HK-2 (cell line): ENCODE data around the gene STIM2.
"Not testable (repeated sequence)": the region's sequence is repeated elsewhere in the genome, so short reads cannot be mapped to it uniquely, and the experiment has no call there.

Source experiments
- DNase-seq: peaks from one replicate; pipeline ENCODE4 v3.0.0-alpha.2; 2018; ENCODE audit not compliant: unreplicated experiment

The STIM2 gene

DNA sequence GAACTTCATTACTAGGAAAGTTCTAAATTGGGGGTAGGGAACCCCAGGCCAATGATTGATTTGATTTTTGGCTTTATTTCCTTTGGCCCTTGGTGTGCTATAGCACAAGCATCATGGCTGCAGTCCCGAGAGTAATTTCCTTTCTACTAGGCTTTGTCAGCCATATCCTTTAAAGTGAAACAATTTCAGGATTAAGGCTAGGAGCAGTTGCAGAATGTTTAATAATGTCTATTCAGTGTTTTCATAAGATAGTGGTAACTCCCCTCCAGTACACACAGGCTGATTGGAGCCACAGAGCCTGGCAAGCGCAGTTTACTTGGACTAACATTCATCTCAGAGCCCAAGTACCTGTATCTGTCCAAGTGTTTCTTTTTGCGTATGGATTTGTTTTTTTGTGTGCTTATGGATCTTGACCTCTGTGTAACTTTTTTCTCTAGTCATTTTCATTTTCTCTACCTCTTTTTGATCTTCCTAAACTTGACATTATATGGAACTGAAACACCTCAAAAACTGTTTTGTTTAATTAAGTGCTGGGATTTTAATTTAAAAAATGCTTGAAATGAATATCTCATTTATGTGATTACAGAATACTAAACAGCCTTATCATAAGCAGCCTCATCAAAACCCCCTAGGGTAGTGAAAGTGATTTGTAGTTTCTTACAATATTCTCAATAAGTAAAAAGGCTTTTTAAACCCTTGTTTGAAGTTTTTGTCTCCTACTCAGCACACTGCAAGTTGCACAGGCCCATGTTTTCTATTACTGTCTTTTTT lies 7.5 kb downstream of the STIM2 start:
- DNase-seq: no peak

DNA sequence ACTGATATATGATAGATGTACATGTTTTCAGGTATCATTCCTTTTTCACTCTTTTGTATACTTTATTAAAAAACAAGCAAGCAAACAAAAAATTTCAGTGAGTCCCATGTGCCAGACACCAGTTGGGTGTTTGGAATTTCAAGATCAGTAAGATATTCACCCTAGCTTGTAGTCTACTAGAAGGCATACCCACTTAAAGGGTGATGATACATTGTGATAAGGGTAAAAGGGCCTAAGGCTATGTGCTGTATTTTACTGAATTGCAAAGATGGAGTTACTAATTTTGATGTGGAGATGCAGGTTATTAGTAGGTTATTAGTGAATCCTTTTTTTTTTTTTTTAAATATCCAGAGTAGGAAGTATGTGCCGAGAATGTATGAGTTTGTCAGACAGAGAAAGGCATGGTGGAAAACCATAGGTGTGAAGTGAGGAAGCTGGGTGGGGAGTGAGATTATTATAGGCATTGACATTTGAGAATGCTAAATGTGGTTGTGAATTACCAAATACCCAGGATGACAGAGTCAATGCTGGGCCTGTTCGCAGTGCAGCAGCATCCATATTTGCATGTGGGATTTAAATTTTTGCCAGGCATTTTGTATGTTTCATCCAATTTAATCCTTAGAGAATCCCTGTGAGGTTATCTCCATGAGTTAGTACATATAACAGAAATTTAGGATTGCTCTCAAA lies 10.1 kb downstream of the STIM2 start:
- DNase-seq: no peak

DNA sequence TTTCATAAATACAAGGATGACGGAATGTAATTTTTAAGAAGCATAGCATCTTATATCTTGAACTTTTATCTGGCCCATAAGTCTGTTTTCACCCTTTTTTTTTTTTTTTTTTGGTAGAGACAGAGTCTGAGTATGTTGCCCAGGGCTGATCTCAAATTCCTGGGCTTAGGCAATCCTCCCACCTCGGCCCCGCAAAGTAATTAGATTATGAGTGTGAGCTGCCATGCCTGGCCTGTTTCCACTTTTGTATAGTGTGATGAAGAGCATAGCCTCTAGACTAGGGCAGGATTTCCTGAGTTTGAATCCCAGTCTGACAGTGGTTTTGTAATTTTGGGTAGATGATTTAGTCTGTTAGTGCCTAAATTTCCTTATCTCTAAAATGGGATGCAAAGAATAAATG lies 11.0 kb downstream of the STIM2 start:
- no peak for DNase-seq

DNA sequence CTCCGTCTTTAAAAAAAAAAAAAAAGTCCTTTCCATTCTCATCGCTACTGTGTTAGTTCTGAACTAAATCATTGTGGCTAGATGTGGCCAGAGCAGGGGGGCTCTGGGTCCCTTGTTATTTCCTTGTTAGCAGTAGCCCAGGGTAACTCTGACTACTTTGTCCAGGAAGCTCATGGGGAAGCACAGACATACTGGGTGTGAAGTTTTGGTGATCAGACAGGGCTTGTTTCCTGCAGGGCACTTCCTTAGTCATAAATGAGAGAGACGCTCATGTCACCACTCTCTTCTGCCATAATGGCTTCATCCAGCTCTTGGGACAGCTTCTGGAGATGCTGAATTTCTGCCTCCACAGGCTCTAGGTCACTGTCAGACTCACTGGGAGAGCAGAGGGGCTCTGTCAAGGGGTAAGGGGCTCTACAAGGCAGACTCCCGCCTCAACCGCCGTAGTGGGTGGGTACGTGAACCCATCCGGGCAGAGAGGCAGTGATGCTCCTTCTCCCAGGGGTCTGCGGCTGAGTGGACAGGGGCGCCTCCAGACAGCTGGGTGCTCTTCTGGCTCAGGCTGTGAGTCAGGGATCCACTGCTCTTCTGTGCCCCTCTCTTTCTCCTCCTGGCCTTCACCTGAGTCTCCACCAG lies 12.9 kb downstream of the STIM2 start:
- DNase-seq: no peak

DNA sequence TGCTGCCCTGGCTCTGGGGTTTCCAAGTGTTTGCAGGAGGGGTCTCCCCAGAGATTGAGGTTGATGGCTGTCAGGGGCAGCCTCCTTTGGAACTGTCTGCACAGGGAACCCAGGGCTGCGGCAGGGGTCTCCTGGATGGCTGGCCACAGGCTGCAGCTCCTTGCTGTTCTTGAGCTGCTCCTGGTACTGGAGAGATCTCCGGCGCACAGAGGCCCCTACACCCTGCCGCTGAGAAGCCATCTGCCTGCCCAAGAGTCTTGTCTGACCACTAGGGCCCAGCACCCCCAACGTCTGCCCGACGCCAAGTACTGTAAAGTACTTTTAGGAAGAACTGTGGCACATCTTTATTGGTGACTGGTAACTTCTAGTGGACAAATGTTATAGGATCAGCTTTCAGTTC lies 13.5 kb downstream of the STIM2 start:
- DNase-seq: no peak

DNA sequence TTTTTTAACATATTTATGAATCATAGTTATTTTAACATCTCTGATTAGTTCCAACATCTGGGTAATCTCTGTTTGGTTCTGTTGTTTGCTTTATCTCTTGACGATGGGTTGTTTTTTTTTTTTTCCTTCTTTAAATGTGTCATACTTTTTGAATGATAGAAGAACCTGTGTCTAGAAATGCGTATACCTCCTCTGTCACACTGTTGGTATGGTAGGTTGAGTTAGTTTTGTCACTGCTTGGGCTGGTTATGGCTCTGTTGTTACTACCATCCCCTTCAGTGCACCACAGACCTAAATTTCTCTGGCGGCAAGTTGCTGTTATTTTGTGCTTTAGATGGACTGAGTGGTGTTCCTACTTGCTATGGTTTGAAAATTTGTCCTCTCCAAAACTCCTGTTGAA lies 16.8 kb downstream of the STIM2 start:
- DNase-seq: no peak

DNA sequence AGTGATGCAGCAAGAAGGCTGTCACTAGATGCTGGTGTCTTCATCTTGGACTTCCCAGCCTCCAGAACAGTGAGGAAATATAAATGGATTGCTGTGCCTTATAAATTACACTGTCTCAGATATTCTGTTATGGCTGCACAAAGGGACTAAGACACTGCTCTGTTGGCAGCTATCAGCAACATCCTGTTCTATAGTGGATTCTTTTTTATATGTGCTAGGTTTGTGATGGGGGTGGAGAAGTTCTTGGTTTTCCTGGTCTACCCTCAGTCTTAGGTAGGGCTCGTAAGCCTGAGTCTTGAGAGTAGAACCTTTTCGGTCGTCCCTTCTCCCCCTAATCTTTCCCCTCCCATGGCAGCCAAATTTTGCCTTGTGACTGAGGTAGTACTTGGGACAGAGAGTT lies 17.3 kb downstream of the STIM2 start:
- no peak for DNase-seq

DNA sequence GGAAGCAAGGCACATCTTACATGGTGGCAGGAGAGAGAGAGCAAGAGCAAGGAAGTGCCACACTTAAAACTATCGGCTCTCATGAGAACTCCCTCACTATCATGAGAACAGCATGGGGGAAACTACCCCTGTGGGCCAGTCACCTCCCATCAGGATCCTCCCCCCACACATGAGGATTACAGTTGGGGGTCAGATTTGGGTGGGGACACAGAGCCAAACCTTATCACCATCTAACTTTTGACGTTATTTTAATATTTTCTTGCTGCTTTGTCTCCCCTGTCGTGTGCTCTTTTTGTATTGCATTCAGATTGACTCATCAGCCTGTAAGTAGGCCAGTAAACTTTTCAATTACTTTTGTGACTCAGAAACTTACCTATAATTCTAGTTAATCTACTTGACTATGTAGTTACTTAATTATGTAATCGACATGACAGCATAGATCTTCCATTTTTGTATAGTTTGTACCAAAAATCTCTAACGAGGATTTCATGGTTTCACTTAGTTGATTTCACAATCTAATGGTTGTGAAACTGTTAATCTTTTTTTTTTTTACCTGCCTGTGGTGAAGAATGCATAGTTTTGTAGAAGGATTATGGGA lies 18.3 kb downstream of the STIM2 start:
- DNase-seq: no peak

DNA sequence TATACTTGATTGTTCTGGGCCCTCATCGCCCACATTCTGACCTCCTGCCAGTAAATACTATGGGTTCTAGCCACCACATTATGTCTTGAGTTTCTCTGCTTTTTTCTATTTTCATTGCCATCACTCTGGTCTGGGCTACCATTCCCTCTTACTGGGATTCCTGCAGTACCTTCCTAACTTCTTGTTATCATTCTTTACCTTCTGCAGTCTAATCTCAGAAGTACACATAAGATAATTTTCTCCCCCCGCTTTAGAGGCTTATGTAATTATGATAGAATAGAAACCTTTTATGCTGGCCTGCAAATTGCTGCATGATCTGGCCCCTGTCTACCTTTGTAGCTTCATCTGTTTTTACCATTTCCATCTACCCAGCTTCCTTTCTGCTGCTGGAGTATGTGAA lies 19.2 kb downstream of the STIM2 start:
- no peak for DNase-seq

DNA sequence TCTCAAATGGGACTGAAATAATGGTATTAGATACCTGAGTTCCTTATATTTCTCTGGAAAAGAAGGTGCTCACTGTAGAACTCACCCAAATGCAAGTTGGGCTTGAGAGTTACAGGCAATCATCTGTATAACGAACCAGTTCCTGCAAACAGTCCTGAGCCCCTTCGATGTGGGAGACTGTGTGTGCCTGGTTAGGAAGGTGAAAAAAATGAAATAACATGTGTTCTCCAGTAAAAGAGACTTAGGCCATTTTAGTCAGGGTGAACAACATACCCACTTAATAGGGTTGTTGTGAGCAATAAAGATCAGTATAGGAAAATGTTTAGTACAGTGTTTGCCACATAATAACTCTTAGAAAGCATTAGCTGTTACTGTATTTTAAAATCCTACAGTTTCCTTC lies 23.4 kb downstream of the STIM2 start:
- no peak for DNase-seq

DNA sequence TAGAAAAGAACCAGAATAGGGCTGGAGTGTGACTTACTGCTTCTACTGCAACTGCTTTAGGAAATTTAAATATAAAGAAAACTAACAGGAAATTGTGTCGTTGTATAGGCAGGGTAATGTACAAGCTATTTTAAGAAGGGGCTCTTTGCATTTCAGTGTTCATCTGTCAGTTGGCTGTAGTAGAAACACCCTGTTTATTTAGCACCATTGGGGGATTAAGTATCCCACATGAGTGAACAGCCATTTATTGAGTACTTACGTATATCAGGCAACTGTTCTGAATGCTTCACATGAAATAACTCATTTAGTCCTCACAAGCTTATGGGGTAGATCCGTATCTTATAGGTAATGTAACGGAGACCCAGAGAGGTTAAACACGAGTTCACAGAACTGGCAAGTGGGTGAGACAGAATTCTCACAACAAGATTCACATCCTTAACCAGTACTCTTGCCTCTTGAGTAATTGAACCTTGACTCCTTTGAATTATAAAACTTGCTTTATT lies 23.9 kb downstream of the STIM2 start:
- no peak for DNase-seq

DNA sequence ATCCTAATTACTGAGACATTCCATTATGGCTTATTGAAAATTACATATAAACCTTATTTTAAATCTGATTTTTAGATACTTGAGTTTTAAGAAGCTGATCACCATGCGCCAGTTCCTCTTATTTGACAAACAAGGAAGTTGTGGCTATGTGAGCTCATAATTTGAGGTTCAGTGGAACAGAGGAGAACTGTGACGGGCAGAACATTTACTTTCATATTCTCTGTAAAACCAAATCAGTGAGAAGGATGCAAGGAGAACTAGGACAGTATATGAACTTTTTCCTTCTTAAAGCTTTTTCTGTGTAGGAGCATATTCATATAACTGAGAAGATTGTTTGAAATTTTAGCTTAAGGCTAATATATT lies 25.3 kb downstream of the STIM2 start:
- no peak for DNase-seq

DNA sequence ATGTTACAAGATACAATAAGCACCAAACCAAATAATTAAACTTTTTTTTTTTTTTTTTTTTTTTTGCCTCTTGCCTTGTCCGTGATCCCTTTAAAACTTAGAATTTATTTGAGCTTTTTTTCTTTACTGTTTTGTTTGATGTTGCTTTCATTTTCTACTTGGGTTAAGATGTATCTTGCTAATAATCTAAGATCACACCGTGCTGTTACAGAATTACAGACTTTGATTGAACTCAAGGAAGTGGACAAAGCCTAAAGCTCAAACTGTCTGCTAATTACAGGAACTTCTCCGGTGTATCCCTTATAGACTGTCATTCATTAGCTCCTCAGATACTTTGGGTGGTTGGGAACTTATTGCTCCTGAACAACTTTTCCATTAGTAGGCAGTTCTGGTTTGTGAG lies 26.5 kb downstream of the STIM2 start:
- no peak for DNase-seq

DNA sequence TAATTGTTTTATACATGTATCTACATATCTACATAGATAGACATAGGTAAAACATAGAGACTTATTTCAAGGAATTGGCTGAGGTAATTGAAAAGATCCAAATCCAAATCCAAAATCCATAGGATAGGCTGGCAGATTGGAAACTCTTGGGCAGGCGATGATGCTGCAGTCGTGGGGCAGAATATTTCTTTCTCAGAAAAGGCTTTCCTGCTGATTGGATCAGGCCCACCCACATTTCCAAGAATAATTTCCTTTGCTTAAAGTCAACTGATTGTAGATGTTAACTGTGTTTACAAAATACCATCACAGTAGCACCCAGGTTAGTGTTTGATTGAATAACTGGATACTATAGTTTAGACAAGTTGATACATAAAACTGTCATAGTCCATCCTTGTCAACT lies 27.2 kb downstream of the STIM2 start:
- DNase-seq: no peak

DNA sequence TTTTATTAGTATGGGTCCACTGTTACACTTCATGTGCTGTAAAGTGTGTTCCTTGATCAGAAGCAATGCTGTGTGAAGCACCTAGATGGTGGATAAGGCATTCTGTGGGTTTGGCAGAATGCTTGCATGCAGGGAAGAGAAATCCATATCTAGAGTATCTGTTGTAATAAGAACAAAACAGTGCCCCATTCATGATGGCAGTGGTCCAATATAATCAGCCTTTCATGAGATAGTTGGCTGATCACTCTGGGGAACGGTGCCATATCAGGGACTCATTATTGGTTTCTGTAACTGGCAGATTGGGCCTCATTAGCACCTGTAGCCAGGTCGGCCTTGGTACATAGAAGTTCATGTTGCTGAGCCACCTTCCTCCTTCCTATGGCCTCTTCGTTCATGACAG lies 28.7 kb downstream of the STIM2 start:
- DNase-seq: no peak

DNA sequence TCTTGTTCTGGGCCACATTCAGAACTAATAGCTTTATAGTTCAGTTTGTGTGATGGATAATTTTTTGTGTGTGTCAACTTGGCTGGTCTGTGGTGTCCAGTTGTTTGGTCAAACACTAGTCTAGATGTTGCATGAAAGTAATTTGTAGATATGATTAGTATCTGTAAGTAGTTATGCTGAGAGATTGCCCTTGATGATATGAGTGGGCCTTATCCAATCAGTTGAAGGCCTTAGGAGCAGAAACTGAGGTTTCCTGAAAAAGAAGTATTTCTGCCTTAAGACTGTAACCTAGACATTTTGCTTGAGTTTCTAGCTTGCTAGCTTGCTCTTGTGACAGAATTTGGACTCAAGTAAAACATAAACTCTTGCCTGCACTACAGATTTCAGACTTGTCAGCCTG lies 30.4 kb downstream of the STIM2 start:
- DNase-seq: no peak

DNA sequence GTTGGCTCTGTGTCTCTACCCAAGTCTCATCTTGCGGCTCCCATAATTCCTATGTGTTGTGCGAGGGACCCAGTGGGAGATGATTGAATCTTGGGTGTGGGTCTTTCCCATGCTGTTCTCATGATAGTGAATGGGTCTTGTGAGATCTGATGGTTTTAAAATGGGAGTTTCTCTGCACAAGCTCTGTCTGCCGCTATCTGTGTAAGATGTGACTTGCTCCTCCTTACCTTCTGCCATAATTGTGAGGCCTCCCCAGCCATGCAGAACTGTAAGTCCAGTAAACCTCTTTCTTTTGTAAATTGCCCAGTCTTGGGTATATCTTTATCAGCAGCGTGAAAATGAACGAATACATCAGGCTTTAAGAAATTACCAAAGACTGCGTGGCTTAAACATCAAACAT lies 31.2 kb downstream of the STIM2 start:
- DNase-seq: no peak

DNA sequence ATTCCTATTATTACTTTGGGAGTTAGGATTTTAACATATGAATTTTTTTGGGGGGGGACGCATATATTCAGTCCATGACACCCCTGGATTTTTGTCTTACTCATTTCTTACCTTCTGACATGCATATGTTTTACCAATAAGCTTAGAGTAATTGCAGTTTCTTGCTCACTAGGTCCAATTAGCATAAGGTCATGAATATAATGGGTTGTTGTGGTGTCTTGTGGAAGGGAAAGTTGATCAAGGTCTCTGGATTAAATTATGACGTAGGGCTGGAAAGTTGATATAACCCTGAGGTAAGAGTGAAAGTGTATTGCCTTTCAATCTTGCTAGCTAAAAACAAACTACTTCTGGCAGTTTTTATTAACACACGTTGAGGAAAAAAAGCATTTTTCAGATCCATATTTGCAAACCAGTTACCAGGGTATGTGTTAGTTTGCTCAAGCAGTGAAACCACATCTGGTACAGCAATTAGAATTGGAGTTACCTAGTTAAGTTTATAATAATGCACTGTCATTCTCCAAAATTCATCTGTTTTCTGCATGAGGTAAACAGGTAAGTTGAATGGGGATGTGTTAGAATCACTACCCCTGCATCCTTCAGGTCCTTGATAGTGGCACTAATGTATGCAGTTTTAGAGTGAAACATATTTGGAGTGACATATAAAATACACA lies 32.0 kb downstream of the STIM2 start:
- DNase-seq: no peak

DNA sequence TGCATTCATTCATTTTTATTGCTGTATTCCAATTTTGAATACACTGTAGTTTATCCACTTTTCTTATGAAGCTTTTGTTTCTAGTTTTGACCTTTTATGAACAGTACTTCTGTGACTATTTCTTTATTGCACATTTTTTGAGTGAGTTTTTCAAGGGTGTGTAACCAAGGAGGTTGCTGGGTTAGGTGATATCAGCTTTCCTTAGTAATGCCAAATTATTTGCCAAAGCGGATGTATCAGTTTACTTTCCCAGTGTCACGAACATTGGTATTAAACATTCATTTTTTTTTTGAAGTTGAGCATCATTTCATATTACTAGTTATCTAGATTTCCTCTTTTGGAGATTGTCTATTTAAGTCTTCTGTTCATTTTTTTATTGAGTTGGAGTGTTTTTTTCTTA lies 32.9 kb downstream of the STIM2 start:
- no peak for DNase-seq

DNA sequence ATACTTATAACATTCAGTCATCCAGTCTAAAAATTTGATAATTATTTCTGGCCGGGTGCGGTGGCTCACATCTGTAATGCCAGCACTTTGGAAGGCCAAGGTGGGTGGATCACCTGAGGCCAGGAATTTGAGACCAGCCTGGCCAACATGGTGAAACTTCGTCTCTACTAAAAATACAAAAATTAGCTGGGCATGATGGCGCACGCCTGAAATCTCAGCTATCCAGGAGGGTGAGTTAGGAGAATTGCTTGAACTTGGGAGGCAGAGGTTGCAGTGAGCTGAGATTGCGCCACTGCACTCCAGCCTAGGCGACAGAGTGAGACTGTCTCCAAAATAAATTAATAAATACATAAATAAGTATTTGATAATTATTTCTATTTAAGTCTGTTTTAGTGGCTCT lies 34.2 kb downstream of the STIM2 start:
- DNase-seq: not testable (repeated sequence)

DNA sequence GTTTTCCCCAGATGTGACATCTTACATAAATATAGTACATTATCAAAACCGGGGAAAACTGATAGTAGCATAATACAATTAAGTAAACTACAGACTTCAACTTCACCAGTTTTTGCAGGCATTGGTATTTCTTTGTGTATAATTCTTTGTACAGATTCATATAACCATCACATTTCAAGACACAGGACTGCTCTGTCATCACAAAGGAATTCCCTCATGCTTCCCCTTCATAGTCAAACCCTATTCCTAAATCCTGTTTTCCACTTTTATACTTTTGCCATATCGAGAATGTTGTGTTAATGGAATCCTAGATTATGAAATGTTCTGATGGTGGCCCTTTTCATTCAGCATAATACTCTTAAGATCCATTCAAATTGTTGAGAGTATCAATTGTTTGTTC lies 36.0 kb downstream of the STIM2 start:
- no peak for DNase-seq

DNA sequence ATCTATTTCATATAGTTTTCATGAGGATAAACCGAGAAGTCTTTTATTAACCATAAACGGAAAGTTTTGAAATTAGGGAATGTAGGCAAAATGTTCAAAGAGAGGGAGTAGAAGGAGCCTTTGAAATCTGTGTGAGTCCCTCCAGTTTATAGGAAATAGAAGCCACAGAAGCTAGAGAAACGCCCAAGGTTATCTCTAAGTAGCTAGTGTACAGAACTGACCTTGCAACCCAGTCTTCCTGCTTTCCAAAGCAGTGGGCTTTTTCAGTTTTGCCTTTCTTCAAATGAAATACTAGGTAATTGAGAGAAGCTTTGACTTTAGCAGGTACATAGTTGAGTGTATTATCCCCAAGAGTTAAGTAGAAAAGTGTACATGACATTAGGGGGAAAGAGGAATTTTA lies 39.4 kb downstream of the STIM2 start:
- no peak for DNase-seq
